Measurements from ENCODE around the gene TAAR6.

GRCh38 chr6:132526461-132526860, 43.7 kb upstream of the TAAR6 start:
- no peak for TF ChIP-seq CTCF (IDR thresholded peaks at IDR 0.05; ENCODE audit: low read length)
- no peak for TF ChIP-seq EZH2phosphoT487 (IDR thresholded peaks at IDR 0.05; ENCODE audit: low read length)
- no peak for TF ChIP-seq EZH2 (optimal IDR thresholded peaks at IDR 0.05; ENCODE audit: low read depth, low read length)

Data from MM.1S (cell line).